HCT116 (cell line): Measurements from ENCODE around the gene LDLRAD4. TPM values are rescaled to one million over a fixed set of nuclear protein-coding genes. Genes with fewer than 3 reads are reported as not detected.

Experiments used
- ATAC-seq: fragments of 200-7000 bp; cut with Tn5 transposase; 2 replicates; pipeline ENCODE4 v1.9.1; 2020; ENCODE audit warnings: mild to moderate bottlenecking, moderate library complexity
- BruUV-seq: library from RNA; stranded (reverse); fragments of 400-500 nt; replicated peaks from 2 replicates; lab custom pipeline; 2021; lab: Mats Ljungman, UMichigan
- CTCF ChIA-PET: fragments of 300-600 bp; sonication (Branson Sonifier 250); formaldehyde crosslinking; loops from one replicate; lab custom pipeline; 2021; ENCODE audit warnings: antibody characterized with exemption; lab: Charles Lee
- POLR2A ChIA-PET: fragments of 300-600, 350-600 bp; sonication (Branson Sonifier 250); formaldehyde crosslinking; loops from one replicate; lab custom pipeline; 2021; ENCODE audit warnings: antibody characterized with exemption; lab: Charles Lee
- RAD21 ChIA-PET, 2 experiments: fragments of 300-600 bp; sonication (Branson Sonifier 250); formaldehyde crosslinking; loops; one replicate each; lab custom pipeline; 2023; ENCODE audit warnings: low total read pairs in 2 of 2; ENCODE audit not compliant: uncharacterized antibody in 2 of 2, unreplicated experiment in 2 of 2, low non-redundant PET in 1 of 2; lab: Charles Lee
- DNase-seq: peaks from one replicate; pipeline ENCODE4 v3.0.0-alpha.2; 2010; ENCODE audit warnings: low read depth, low spot score
- H2AFZ ChIP-seq: fragments of 200-600 bp; shearing (Covaris generic), sonication (generic); 2 replicates; pipeline ENCODE4 v1.6.1; 2017; ENCODE audit warnings: low read depth, mixed run types, mixed read lengths, antibody characterized with exemption, low read length; ENCODE audit not compliant: poor library complexity, severe bottlenecking
- H3K27ac ChIP-seq: 2 replicates; pipeline ENCODE4 v1.5.1; 2012; ENCODE audit warnings: low read depth, low read length
- H3K27me3 ChIP-seq: fragments of 200-600 bp; sonication (generic); 2 replicates; pipeline ENCODE4 v1.6.1; 2016; ENCODE audit warnings: mixed run types, low read length, mixed read lengths; ENCODE audit not compliant: insufficient read depth
- H3K36me3 ChIP-seq, 2 experiments: fragments of 200-500 bp in 1 of 2; fragments of 200-600 bp in 1 of 2; sonication (Bioruptor generic) in 1 of 2; sonication (generic) in 1 of 2; 2 replicates each; pipeline versions ENCODE4 v1.5.1 to v1.6.1; 2014 to 2016; ENCODE audit warnings: low read length in 2 of 2, inconsistent platforms in 1 of 2, mixed read lengths in 1 of 2, mixed run types in 1 of 2; ENCODE audit not compliant: insufficient read depth in 2 of 2, control insufficient read depth in 1 of 2
- H3K4me1 ChIP-seq, 2 experiments: fragments of 200-600 bp in 1 of 2; sonication (generic) in 1 of 2; 2 replicates each; pipeline versions ENCODE4 v1.5.1 to v1.6.1; 2012 to 2017; ENCODE audit warnings: low read length in 2 of 2, inconsistent platforms in 1 of 2, mild to moderate bottlenecking in 1 of 2, mixed read lengths in 1 of 2, mixed run types in 1 of 2, moderate library complexity in 1 of 2; ENCODE audit not compliant: insufficient read depth in 2 of 2, control insufficient read depth in 1 of 2
- H3K4me2 ChIP-seq: fragments of 200-600 bp; sonication (generic); 2 replicates; pipeline ENCODE4 v1.6.1; 2017; ENCODE audit warnings: mixed run types, low read length, mixed read lengths
- H3K4me3 ChIP-seq, 2 experiments: fragments of 200-600 bp in 1 of 2; sonication (generic) in 1 of 2; replicated peaks in 1 of 2; 2 replicates each; pipeline ENCODE4 v1.5.1; 2011 to 2016; ENCODE audit warnings: low read length in 2 of 2, control low read depth in 1 of 2, low read depth in 1 of 2, mild to moderate bottlenecking in 1 of 2, mixed read lengths in 1 of 2, mixed run types in 1 of 2
- H3K79me2 ChIP-seq: fragments of 200-600 bp; sonication (generic); 2 replicates; pipeline ENCODE4 v1.6.1; 2017; ENCODE audit warnings: mild to moderate bottlenecking, mixed run types, low read length, moderate library complexity, mixed read lengths; ENCODE audit not compliant: insufficient read depth
- H3K9ac ChIP-seq: fragments of 200-600 bp; sonication (generic); 2 replicates; pipeline ENCODE4 v1.6.1; 2016; ENCODE audit warnings: low read length, mixed read lengths
- H3K9me2 ChIP-seq: fragments of 200-600 bp; sonication (generic), shearing (Covaris generic); 2 replicates; pipeline ENCODE4 v1.6.1; 2017; ENCODE audit warnings: mixed run types, mild to moderate bottlenecking, moderate library complexity; ENCODE audit not compliant: insufficient read depth
- H3K9me3 ChIP-seq, 2 experiments: fragments of 200-500 bp in 1 of 2; fragments of 200-600 bp in 1 of 2; sonication (Bioruptor generic) in 1 of 2; sonication (generic) in 1 of 2; 2 replicates each; pipeline ENCODE4 v1.6.1; 2014 to 2017; ENCODE audit warnings: low read length in 2 of 2, mixed read lengths in 2 of 2, inconsistent platforms in 1 of 2, low read depth in 1 of 2, mild to moderate bottlenecking in 1 of 2, mixed run types in 1 of 2, moderate library complexity in 1 of 2; ENCODE audit not compliant: control insufficient read depth in 1 of 2, insufficient read depth in 1 of 2
- H4K20me1 ChIP-seq: fragments of 200-600 bp; sonication (generic), shearing (Covaris generic); 2 replicates; pipeline ENCODE4 v1.6.1; 2017; ENCODE audit warnings: mixed run types, mild to moderate bottlenecking, moderate library complexity; ENCODE audit not compliant: insufficient read depth
- CEBPB ChIP-seq: IDR thresholded peaks from 2 replicates; pipeline ENCODE4 v1.6.1; 2012; ENCODE audit warnings: low read depth
- EGR1 ChIP-seq: IDR thresholded peaks from 2 replicates; pipeline ENCODE4 v1.6.1; 2012; ENCODE audit warnings: low read depth
- ELF1 ChIP-seq: IDR thresholded peaks from 2 replicates; pipeline ENCODE4 v1.6.1; 2012; ENCODE audit warnings: low read depth, borderline replicate concordance
- EZH2 ChIP-seq: fragments of 200-600 bp; sonication (generic); IDR thresholded peaks from 2 replicates; pipeline ENCODE4 v1.6.1; 2017; ENCODE audit warnings: antibody characterized with exemption, mixed run types
- FOSL1 ChIP-seq: IDR thresholded peaks from 2 replicates; pipeline ENCODE4 v1.6.1; 2012; ENCODE audit warnings: low read depth
- JUND ChIP-seq: IDR thresholded peaks from 2 replicates; pipeline ENCODE4 v1.6.1; 2012
- POLR2A ChIP-seq: IDR thresholded peaks from 2 replicates; pipeline ENCODE4 v1.7.0; 2011; ENCODE audit warnings: borderline replicate concordance; ENCODE audit not compliant: insufficient read depth, insufficient read length; ENCODE audit errors: extremely low read depth
- SIN3A ChIP-seq: IDR thresholded peaks from 2 replicates; pipeline ENCODE4 v1.6.1; 2012; ENCODE audit warnings: low read depth
- SP1 ChIP-seq: IDR thresholded peaks from 2 replicates; pipeline ENCODE4 v1.6.1; 2012; ENCODE audit warnings: low read depth
- SRF ChIP-seq: IDR thresholded peaks from 2 replicates; pipeline ENCODE4 v1.6.1; 2012; ENCODE audit warnings: low read depth
- YY1 ChIP-seq: IDR thresholded peaks from 2 replicates; pipeline ENCODE4 v1.6.1; 2011; ENCODE audit warnings: low read length, low read depth, moderate library complexity, mild to moderate bottlenecking; ENCODE audit not compliant: insufficient replicate concordance; ENCODE audit errors: extremely low read depth
- ZFX ChIP-seq: fragments of 450-650 bp; IDR thresholded peaks from 2 replicates; pipeline ENCODE4 v1.6.1; 2017
- ZNF274 ChIP-seq: fragments of 200-500 bp; sonication (Bioruptor generic); IDR thresholded peaks from 2 replicates; pipeline ENCODE4 v1.6.1; 2014; ENCODE audit warnings: mild to moderate bottlenecking, low read depth, low read length, inconsistent platforms
- intact Hi-C: fragments of 100-400 bp; cut with micrococcal nuclease; formaldehyde crosslinking; loops from 2 replicates; pipeline ENCODE4 v1.10.0; 2022
- total RNA-seq: library from RNA; stranded (reverse); gene quantifications from one replicate; pipeline ENCODE4 v1.2.1, GENCODE V29; 2021; ENCODE audit not compliant: unreplicated experiment
- TF ChIP-seq, protein P1 (sequence below): IDR thresholded peaks from 2 replicates; pipeline ENCODE4 v1.6.1; 2011; ENCODE audit warnings: mild to moderate bottlenecking, low read length, moderate library complexity; ENCODE audit not compliant: insufficient replicate concordance; ENCODE audit errors: extremely low read depth
- TF ChIP-seq, protein P2 (sequence below): IDR thresholded peaks from 2 replicates; pipeline ENCODE4 v1.6.1; 2012
- TF ChIP-seq, protein P3 (sequence below): IDR thresholded peaks from 2 replicates; pipeline ENCODE4 v1.6.1; 2012; ENCODE audit warnings: low read depth
- TF ChIP-seq, protein P4 (sequence below): IDR thresholded peaks from 2 replicates; pipeline ENCODE4 v1.6.1; 2012
- TF ChIP-seq, protein P5 (sequence below), 3 experiments: fragments of 200-600 bp in 1 of 3; sonication (generic) in 1 of 3; IDR thresholded peaks in 2 of 3; conservative IDR thresholded peaks in 1 of 3; 2 replicates each; pipeline ENCODE4 v1.5.1; 2012 to 2017; ENCODE audit warnings: low read depth in 2 of 3, low read length in 2 of 3, antibody characterized with exemption in 1 of 3, borderline replicate concordance in 1 of 3, control low read depth in 1 of 3, mild to moderate bottlenecking in 1 of 3, mixed read lengths in 1 of 3, mixed run types in 1 of 3, moderate library complexity in 1 of 3; ENCODE audit not compliant: insufficient read depth in 1 of 3

The LDLRAD4 gene
- total RNA-seq, 1 experiment from 2014 or later = 1.2 TPM

DNA sequence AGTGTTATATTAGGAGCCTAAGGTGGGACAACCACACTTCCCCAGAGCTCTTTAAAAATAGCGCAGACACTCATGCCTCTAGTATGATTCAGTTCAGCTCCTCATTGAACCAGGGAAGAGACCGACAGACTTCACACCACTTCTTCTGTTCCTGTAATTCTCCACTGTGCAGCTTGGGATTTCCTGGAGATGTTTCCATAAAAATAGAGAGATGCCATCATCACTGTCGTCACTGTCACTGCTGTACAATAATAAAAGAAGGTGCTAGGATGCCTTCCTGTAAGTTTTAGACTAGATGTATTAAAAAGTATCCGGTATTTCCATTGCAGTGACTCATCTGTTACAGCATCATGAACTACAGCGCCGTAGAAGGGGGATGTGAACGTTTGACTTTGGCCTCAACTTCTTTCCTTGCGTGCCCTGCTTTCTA is 396.9 kb downstream of the LDLRAD4 start (continued):
- TF ChIP-seq, protein P1, sequence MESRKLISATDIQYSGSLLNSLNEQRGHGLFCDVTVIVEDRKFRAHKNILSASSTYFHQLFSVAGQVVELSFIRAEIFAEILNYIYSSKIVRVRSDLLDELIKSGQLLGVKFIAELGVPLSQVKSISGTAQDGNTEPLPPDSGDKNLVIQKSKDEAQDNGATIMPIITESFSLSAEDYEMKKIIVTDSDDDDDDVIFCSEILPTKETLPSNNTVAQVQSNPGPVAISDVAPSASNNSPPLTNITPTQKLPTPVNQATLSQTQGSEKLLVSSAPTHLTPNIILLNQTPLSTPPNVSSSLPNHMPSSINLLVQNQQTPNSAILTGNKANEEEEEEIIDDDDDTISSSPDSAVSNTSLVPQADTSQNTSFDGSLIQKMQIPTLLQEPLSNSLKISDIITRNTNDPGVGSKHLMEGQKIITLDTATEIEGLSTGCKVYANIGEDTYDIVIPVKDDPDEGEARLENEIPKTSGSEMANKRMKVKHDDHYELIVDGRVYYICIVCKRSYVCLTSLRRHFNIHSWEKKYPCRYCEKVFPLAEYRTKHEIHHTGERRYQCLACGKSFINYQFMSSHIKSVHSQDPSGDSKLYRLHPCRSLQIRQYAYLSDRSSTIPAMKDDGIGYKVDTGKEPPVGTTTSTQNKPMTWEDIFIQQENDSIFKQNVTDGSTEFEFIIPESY = no peak
- TF ChIP-seq ELF1 (no peak), FOSL1 (no peak), POLR2A (no peak)
- TF ChIP-seq, protein P2, sequence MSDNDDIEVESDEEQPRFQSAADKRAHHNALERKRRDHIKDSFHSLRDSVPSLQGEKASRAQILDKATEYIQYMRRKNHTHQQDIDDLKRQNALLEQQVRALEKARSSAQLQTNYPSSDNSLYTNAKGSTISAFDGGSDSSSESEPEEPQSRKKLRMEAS = no peak

DNA sequence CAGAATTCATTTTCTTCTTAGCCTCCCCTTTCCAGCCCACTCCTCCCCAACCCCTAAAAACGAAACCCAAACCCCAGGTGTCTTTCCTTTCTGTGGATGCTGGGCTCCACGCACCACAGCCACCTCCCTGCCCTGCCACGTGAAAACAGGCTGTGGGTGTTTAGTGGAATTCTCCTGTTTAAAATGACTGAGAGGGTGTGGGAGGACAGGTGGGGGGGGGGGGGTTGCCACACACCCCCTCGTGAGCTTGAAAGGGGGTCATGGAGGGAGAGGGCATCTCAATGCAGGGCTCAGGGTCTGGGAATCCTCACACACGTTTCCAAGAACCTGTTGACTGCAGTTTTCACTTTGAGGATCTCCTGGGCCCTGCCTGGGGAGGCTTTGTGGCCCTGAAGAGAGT is 397.5 kb downstream of the LDLRAD4 start:
- peaks cover 0 to 4% of the 10 kb centered on the region in 2 experiments; a peak in 1 of 4 replicates for H3K4me1 ChIP-seq
- CTCF ChIA-PET = no interaction called here
- ATAC-seq = no peak
- DNase-seq = no peak
- POLR2A ChIA-PET = no interaction called here
- no peaks in the 10 kb centered on the region for H3K79me2 ChIP-seq
- no peaks in the 10 kb centered on the region for H3K36me3 ChIP-seq
- H3K4me3 ChIP-seq = no peak overlapping the region
- no peak overlapping the region for H3K4me2 ChIP-seq
- intact Hi-C loops = no loop called here
- H2AFZ ChIP-seq = no peak overlapping the region
- no peaks in the 10 kb centered on the region for H3K9me3 ChIP-seq
- BruUV-seq = no TSS peak
- no peaks in the 10 kb centered on the region for H3K9me2 ChIP-seq
- H3K9ac ChIP-seq = no peak overlapping the region
- H3K27me3 ChIP-seq = peaks cover 9% of the 10 kb centered on the region
- H4K20me1 ChIP-seq = no peaks in the 10 kb centered on the region
- RAD21 ChIA-PET = no interaction called here
- H3K27ac ChIP-seq = no peak overlapping the region
- TF ChIP-seq SP1 = no peak
- no peak for TF ChIP-seq EZH2
- no peak for TF ChIP-seq CEBPB
- TF ChIP-seq ZNF274 = no peak
- TF ChIP-seq, protein P3, sequence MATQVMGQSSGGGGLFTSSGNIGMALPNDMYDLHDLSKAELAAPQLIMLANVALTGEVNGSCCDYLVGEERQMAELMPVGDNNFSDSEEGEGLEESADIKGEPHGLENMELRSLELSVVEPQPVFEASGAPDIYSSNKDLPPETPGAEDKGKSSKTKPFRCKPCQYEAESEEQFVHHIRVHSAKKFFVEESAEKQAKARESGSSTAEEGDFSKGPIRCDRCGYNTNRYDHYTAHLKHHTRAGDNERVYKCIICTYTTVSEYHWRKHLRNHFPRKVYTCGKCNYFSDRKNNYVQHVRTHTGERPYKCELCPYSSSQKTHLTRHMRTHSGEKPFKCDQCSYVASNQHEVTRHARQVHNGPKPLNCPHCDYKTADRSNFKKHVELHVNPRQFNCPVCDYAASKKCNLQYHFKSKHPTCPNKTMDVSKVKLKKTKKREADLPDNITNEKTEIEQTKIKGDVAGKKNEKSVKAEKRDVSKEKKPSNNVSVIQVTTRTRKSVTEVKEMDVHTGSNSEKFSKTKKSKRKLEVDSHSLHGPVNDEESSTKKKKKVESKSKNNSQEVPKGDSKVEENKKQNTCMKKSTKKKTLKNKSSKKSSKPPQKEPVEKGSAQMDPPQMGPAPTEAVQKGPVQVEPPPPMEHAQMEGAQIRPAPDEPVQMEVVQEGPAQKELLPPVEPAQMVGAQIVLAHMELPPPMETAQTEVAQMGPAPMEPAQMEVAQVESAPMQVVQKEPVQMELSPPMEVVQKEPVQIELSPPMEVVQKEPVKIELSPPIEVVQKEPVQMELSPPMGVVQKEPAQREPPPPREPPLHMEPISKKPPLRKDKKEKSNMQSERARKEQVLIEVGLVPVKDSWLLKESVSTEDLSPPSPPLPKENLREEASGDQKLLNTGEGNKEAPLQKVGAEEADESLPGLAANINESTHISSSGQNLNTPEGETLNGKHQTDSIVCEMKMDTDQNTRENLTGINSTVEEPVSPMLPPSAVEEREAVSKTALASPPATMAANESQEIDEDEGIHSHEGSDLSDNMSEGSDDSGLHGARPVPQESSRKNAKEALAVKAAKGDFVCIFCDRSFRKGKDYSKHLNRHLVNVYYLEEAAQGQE = no peak
- TF ChIP-seq, protein P4, sequence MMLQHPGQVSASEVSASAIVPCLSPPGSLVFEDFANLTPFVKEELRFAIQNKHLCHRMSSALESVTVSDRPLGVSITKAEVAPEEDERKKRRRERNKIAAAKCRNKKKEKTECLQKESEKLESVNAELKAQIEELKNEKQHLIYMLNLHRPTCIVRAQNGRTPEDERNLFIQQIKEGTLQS = no peak
- TF ChIP-seq EGR1 = no peak
- TF ChIP-seq YY1 = no peak
- no peak for TF ChIP-seq ELF1
- TF ChIP-seq SIN3A = no peak
- no peak for TF ChIP-seq ZFX
- TF ChIP-seq, protein P2 = no peak
- no peak for TF ChIP-seq SRF
- TF ChIP-seq, protein P5, sequence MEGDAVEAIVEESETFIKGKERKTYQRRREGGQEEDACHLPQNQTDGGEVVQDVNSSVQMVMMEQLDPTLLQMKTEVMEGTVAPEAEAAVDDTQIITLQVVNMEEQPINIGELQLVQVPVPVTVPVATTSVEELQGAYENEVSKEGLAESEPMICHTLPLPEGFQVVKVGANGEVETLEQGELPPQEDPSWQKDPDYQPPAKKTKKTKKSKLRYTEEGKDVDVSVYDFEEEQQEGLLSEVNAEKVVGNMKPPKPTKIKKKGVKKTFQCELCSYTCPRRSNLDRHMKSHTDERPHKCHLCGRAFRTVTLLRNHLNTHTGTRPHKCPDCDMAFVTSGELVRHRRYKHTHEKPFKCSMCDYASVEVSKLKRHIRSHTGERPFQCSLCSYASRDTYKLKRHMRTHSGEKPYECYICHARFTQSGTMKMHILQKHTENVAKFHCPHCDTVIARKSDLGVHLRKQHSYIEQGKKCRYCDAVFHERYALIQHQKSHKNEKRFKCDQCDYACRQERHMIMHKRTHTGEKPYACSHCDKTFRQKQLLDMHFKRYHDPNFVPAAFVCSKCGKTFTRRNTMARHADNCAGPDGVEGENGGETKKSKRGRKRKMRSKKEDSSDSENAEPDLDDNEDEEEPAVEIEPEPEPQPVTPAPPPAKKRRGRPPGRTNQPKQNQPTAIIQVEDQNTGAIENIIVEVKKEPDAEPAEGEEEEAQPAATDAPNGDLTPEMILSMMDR (IDR thresholded peaks at IDR 0.05 in 2 of 3, conservative IDR thresholded peaks at IDR 0.05 in 1 of 3; ENCODE audit: borderline replicate concordance in 1 of 3, insufficient read depth in 1 of 3, low read depth in 2 of 3, low read length in 2 of 3) = no peak
- no peak for TF ChIP-seq FOSL1
- TF ChIP-seq JUND = no peak
